Panc1 (cell line): Measurements from ENCODE around the gene ERGIC1.

ENCODE experiments used
- POLR2AphosphoS5 ChIP-seq: IDR thresholded peaks from 2 replicates; pipeline ENCODE4 v1.6.1; 2012; ENCODE audit warnings: mild to moderate bottlenecking, low read depth, low read length, moderate library complexity
- TCF7L2 ChIP-seq: IDR thresholded peaks from 2 replicates; pipeline ENCODE4 v1.6.1; 2011; ENCODE audit warnings: mild to moderate bottlenecking, low read depth, low read length, inconsistent platforms
- TF ChIP-seq, protein P1 (sequence below): fragments of 450-650 bp; IDR thresholded peaks from 2 replicates; pipeline ENCODE4 v1.5.1; 2017; ENCODE audit warnings: mild to moderate bottlenecking
- TF ChIP-seq, protein P2 (sequence below), 2 experiments: IDR thresholded peaks; 2 replicates each; pipeline ENCODE4 v1.6.1; 2011 to 2012; ENCODE audit warnings: low read depth in 2 of 2, control low read depth in 1 of 2, low read length in 1 of 2, mild to moderate bottlenecking in 1 of 2, moderate library complexity in 1 of 2; ENCODE audit not compliant: insufficient read depth in 1 of 2

DNA sequence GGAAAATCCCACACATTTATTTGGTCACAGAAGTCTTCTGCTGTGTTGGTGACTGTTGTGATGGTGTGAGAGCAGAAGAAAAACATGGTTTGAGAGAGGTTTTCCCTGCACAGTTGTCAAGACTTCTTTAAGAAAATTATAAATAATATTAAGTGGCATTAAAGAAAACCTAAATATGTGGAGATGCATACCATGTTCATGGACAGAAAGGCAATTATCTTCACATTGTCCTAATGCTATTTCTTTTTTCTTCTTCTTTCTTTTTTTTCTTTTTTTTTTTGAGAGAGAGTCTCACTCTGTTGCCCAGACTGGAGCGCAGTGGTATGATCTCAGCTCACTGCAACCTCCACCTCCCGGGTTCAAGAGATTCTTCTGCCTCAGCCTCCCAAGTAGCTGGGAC, 24.3 kb upstream of the ERGIC1 start:
- TF ChIP-seq, protein P1, sequence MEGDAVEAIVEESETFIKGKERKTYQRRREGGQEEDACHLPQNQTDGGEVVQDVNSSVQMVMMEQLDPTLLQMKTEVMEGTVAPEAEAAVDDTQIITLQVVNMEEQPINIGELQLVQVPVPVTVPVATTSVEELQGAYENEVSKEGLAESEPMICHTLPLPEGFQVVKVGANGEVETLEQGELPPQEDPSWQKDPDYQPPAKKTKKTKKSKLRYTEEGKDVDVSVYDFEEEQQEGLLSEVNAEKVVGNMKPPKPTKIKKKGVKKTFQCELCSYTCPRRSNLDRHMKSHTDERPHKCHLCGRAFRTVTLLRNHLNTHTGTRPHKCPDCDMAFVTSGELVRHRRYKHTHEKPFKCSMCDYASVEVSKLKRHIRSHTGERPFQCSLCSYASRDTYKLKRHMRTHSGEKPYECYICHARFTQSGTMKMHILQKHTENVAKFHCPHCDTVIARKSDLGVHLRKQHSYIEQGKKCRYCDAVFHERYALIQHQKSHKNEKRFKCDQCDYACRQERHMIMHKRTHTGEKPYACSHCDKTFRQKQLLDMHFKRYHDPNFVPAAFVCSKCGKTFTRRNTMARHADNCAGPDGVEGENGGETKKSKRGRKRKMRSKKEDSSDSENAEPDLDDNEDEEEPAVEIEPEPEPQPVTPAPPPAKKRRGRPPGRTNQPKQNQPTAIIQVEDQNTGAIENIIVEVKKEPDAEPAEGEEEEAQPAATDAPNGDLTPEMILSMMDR = no peak
- no peak for TF ChIP-seq POLR2AphosphoS5
- no peak for TF ChIP-seq TCF7L2
- TF ChIP-seq, protein P2, sequence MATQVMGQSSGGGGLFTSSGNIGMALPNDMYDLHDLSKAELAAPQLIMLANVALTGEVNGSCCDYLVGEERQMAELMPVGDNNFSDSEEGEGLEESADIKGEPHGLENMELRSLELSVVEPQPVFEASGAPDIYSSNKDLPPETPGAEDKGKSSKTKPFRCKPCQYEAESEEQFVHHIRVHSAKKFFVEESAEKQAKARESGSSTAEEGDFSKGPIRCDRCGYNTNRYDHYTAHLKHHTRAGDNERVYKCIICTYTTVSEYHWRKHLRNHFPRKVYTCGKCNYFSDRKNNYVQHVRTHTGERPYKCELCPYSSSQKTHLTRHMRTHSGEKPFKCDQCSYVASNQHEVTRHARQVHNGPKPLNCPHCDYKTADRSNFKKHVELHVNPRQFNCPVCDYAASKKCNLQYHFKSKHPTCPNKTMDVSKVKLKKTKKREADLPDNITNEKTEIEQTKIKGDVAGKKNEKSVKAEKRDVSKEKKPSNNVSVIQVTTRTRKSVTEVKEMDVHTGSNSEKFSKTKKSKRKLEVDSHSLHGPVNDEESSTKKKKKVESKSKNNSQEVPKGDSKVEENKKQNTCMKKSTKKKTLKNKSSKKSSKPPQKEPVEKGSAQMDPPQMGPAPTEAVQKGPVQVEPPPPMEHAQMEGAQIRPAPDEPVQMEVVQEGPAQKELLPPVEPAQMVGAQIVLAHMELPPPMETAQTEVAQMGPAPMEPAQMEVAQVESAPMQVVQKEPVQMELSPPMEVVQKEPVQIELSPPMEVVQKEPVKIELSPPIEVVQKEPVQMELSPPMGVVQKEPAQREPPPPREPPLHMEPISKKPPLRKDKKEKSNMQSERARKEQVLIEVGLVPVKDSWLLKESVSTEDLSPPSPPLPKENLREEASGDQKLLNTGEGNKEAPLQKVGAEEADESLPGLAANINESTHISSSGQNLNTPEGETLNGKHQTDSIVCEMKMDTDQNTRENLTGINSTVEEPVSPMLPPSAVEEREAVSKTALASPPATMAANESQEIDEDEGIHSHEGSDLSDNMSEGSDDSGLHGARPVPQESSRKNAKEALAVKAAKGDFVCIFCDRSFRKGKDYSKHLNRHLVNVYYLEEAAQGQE (IDR thresholded peaks at IDR 0.05; ENCODE audit: insufficient read depth in 1 of 2, low read depth in 2 of 2, low read length in 1 of 2) = no peak
